ENCODE measurements around the gene SPC24.
A peak's percentile ranks its signal among the peaks of the same experiment; 100 is the strongest.

Gene SPC24

DNA sequence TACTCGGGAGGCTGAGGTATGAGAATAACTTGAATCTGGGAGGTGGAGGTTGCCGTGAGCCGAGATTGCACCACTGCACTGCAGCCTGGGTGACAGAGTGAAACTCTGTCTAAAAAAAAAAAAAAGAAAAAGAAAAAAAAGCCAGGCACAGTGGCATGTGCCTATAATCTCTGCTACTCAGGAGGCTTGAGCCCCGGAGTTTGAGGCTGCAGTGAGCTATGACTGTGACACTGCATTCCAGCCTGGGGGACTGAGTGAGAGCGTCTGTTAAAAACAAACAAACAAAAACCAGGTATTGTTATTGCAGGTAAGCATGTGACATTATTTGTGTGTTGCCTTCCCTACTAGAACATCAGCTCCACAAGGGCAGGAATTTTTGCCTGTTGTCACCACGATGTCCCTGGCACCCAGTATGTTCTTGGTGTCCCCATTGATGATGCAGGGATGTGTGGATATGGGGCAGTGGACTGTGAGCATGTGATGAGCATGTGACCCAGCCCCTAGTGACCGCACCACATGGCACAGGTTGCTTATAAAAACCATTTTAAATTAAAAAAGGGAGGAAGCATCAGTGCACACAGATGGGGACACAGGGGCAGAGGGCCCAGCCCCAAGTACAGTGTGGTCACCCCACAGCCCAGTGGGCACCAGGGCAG, 43.3 kb upstream of the SPC24 start:
- Histone ChIP-seq H3K4me2 (ENCODE audit: low read length) (peak overlapping the region; percentile 2; the same call in 1 of the 2 replicates), H3K4me1 (ENCODE audit: insufficient read depth, low read length, severe bottlenecking) (peaks cover 69% of the 10 kb centered on the region), H3K79me2 (ENCODE audit: insufficient read depth, low read length) (no peaks in the 10 kb centered on the region), H3K36me3 (ENCODE audit: insufficient read depth, low read length) (peaks cover 9% of the 10 kb centered on the region; the same call in 1 of the 2 replicates), H3F3A (ENCODE audit: insufficient read depth, low read length) (no peaks in the 10 kb centered on the region), H3K27ac (ENCODE audit: low read depth, low read length, poor library complexity, severe bottlenecking) (peak overlapping the region; percentile 50), H3K4me3 (ENCODE audit: low read depth, low read length, poor library complexity, severe bottlenecking) (no peak overlapping the region), H3K9me3 (ENCODE audit: low read length) (no peaks in the 10 kb centered on the region), H3K9ac (ENCODE audit: low read length) (peak overlapping the region; percentile 14; the same call in 1 of the 2 replicates), H2AFZ (ENCODE audit: low read length) (no peak overlapping the region), H3K27me3 (ENCODE audit: insufficient read depth, low read length) (no peaks in the 10 kb centered on the region), H4K20me1 (ENCODE audit: insufficient read depth, low read length) (no peaks in the 10 kb centered on the region), H3K9me2 (ENCODE audit: low read depth, low read length) (no peaks in the 10 kb centered on the region)
- TF ChIP-seq EZH2 (IDR thresholded peaks at IDR 0.05; ENCODE audit: borderline replicate concordance, low read length): no peak
- TF ChIP-seq, protein P1, sequence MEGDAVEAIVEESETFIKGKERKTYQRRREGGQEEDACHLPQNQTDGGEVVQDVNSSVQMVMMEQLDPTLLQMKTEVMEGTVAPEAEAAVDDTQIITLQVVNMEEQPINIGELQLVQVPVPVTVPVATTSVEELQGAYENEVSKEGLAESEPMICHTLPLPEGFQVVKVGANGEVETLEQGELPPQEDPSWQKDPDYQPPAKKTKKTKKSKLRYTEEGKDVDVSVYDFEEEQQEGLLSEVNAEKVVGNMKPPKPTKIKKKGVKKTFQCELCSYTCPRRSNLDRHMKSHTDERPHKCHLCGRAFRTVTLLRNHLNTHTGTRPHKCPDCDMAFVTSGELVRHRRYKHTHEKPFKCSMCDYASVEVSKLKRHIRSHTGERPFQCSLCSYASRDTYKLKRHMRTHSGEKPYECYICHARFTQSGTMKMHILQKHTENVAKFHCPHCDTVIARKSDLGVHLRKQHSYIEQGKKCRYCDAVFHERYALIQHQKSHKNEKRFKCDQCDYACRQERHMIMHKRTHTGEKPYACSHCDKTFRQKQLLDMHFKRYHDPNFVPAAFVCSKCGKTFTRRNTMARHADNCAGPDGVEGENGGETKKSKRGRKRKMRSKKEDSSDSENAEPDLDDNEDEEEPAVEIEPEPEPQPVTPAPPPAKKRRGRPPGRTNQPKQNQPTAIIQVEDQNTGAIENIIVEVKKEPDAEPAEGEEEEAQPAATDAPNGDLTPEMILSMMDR (IDR thresholded peaks at IDR 0.05; ENCODE audit: low read length): no peak

- H3K9ac ChIP-seq (ENCODE audit: low read length): peak overlapping the region; percentile 98; the same call in 1 of the 2 replicates
- peak overlapping the region; percentile 98 for H3K4me2 ChIP-seq (ENCODE audit: low read length)
- H3K9me2 ChIP-seq (ENCODE audit: low read depth, low read length): no peaks in the 10 kb centered on the region
- no peaks in the 10 kb centered on the region for H3K9me3 ChIP-seq (ENCODE audit: low read length)
- peak overlapping the region; percentile 97 for H3K4me3 ChIP-seq (ENCODE audit: low read depth, low read length, poor library complexity, severe bottlenecking)
- no peaks in the 10 kb centered on the region for H3F3A ChIP-seq (ENCODE audit: insufficient read depth, low read length)
- no peaks in the 10 kb centered on the region for H4K20me1 ChIP-seq (ENCODE audit: insufficient read depth, low read length)
- no peak overlapping the region for H2AFZ ChIP-seq (ENCODE audit: low read length)
- H3K79me2 ChIP-seq (ENCODE audit: insufficient read depth, low read length): no peaks in the 10 kb centered on the region
- no peak for TF ChIP-seq EZH2 (IDR thresholded peaks at IDR 0.05; ENCODE audit: borderline replicate concordance, low read length)
- TF ChIP-seq, protein P1 (IDR thresholded peaks at IDR 0.05; ENCODE audit: low read length): 0 out of 2 replicates have a peak, but pooled peaks have one; percentile 2
- peaks cover 17% of the 10 kb centered on the region for H3K36me3 ChIP-seq (ENCODE audit: insufficient read depth, low read length)
- H3K27me3 ChIP-seq (ENCODE audit: insufficient read depth, low read length): no peaks in the 10 kb centered on the region
- peak overlapping the region; percentile 50 for H3K27ac ChIP-seq (ENCODE audit: low read depth, low read length, poor library complexity, severe bottlenecking)
- H3K4me1 ChIP-seq (ENCODE audit: insufficient read depth, low read length, severe bottlenecking): peaks cover 64% of the 10 kb centered on the region
Observed at GRCh38 chr19:11198175-11198534, 42.6 kb upstream of the SPC24 start.

DNA sequence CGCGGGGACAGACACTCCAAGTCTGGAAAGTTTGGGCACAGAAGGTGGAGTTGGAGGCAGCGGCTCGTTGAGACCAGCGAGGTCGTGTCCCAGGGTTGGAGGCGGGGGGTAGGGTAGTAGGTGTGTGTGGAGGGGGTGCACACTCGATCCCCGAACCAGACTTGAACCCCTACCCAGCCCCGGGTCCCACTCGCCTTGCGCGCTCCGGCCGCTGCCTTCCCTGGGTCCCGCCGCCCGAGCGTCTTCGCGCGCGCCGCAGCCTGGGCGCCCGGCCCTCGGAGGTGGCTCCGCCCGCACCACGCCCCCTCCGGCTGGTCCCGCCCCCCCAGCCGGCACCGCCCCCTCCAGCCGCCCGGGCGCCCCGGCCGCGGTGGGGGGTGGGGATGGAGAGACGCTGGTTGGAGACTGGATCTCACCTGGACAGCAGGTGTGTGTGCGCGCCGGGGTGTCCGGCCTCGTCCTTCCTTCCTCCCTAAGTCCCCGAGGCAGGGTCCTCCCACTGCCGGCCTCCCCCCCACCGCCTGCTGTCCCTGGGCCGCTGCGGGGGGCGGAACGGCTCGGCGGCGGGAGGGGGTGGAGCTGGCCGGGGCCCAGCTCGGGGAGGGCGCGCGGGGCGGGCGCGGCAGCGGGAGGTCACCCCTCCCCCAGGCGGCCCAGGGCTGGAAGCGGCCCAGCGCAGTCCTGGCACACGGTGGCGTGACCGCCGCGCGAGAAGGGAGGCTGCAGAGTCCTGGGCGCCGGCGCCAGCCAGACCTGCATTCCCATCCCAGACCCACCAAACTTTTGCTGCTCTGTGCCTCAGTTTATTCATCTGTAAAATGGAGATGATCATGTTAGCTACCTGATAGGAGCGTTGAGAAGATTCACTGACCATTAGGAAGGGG, 42.0 kb upstream of the SPC24 start, which contains the start of gene KANK2:
Gene KANK2 (minus strand): TSS at position 255 of the 884 bp plus-strand sequence. CDS start 3,034 bp downstream, outside the sequence.
- Histone ChIP-seq H4K20me1 (ENCODE audit: insufficient read depth, low read length) (no peaks in the 10 kb centered on the region), H3F3A (ENCODE audit: insufficient read depth, low read length) (no peaks in the 10 kb centered on the region), H2AFZ (ENCODE audit: low read length) (no peak within 1 kb of the TSS), H3K9ac (ENCODE audit: low read length) (peak within 1 kb of the TSS; percentile 98), H3K9me2 (ENCODE audit: low read depth, low read length) (no peaks in the 10 kb centered on the region), H3K27me3 (ENCODE audit: insufficient read depth, low read length) (no peaks in the 10 kb centered on the region), H3K27ac (ENCODE audit: low read depth, low read length, poor library complexity, severe bottlenecking) (peak within 1 kb of the TSS; percentile 86), H3K4me3 (ENCODE audit: low read depth, low read length, poor library complexity, severe bottlenecking) (peak within 1 kb of the TSS; percentile 97), H3K9me3 (ENCODE audit: low read length) (no peaks in the 10 kb centered on the region), H3K4me2 (ENCODE audit: low read length) (peak within 1 kb of the TSS; percentile 98), H3K79me2 (ENCODE audit: insufficient read depth, low read length) (no peaks in the 10 kb centered on the region), H3K4me1 (ENCODE audit: insufficient read depth, low read length, severe bottlenecking) (peaks cover 69% of the 10 kb centered on the region), H3K36me3 (ENCODE audit: insufficient read depth, low read length) (peaks cover 22% of the 10 kb centered on the region)
- TF ChIP-seq, protein P1 (IDR thresholded peaks at IDR 0.05; ENCODE audit: low read length): peak; percentile 12; the same call in 1 of the 2 replicates
- TF ChIP-seq EZH2 (IDR thresholded peaks at IDR 0.05; ENCODE audit: borderline replicate concordance, low read length): no peak
